MCF 10A (cell line): ENCODE measurements around the gene C6orf62. TPM values are rescaled to one million over a fixed set of nuclear protein-coding genes. Genes with fewer than 3 reads are reported as not detected.

Experiments
- BruUV-seq: library from RNA; stranded (reverse); fragments of 400-500 nt; replicated peaks from 2 replicates; lab custom pipeline; 2021; lab: Mats Ljungman, UMichigan
- CTCF ChIA-PET: fragments of 300-600 bp; sonication (Branson Sonifier 250); formaldehyde crosslinking; extraction: SDS; loops from one replicate; lab custom pipeline; 2021; ENCODE audit warnings: antibody characterized with exemption, inconsistent platforms; lab: Yijun Ruan, JAX
- POLR2A ChIA-PET: fragments of 300-600, 350-650 bp; sonication (Branson Sonifier 250); formaldehyde crosslinking; extraction: SDS; loops from one replicate; lab custom pipeline; 2020; ENCODE audit warnings: antibody characterized with exemption, inconsistent platforms; lab: Yijun Ruan, JAX
- DNase-seq: peaks from one replicate; pipeline ENCODE4 v3.0.0-alpha.2; 2018; ENCODE audit not compliant: unreplicated experiment
- H3K27ac Mint-ChIP-seq: one replicate; pipeline ENCODE4 v1.8.0; 2022; ENCODE audit warnings: mild to moderate bottlenecking, low read depth, mixed read lengths; ENCODE audit not compliant: unreplicated experiment
- H3K27me3 Mint-ChIP-seq: one replicate; pipeline ENCODE4 v1.8.0; 2022; ENCODE audit warnings: mixed read lengths; ENCODE audit not compliant: insufficient read depth, unreplicated experiment
- H3K36me3 Mint-ChIP-seq: one replicate; pipeline ENCODE4 v1.8.0; 2022; ENCODE audit warnings: mild to moderate bottlenecking, moderate library complexity, mixed read lengths; ENCODE audit not compliant: insufficient read depth, unreplicated experiment
- H3K4me1 Mint-ChIP-seq: one replicate; pipeline ENCODE4 v1.8.0; 2022; ENCODE audit warnings: mixed read lengths; ENCODE audit not compliant: insufficient read depth, unreplicated experiment
- H3K4me3 Mint-ChIP-seq: one replicate; pipeline ENCODE4 v1.8.0; 2022; ENCODE audit warnings: mild to moderate bottlenecking, moderate library complexity, mixed read lengths; ENCODE audit not compliant: unreplicated experiment
- H3K9me3 Mint-ChIP-seq: one replicate; pipeline ENCODE4 v1.8.0; 2022; ENCODE audit warnings: mixed read lengths; ENCODE audit not compliant: unreplicated experiment
- intact Hi-C: fragments of 100-400 bp; cut with micrococcal nuclease; formaldehyde crosslinking; loops from 2 replicates; pipeline ENCODE4 v1.14.1; 2022
- total RNA-seq: library from RNA; stranded (reverse); gene quantifications from 2 replicates; pipeline ENCODE4 v1.2.3, GENCODE V29; 2022
- TF ChIP-seq, protein P1 (sequence below): fragments of 200-600 bp; IDR thresholded peaks from one replicate; pipeline ENCODE4 v1.8.0; 2022; ENCODE audit warnings: antibody characterized with exemption, mild to moderate bottlenecking; ENCODE audit not compliant: unreplicated experiment

Gene C6orf62
- total RNA-seq, 1 experiment from 2014 or later, result 96.2 TPM

DNA sequence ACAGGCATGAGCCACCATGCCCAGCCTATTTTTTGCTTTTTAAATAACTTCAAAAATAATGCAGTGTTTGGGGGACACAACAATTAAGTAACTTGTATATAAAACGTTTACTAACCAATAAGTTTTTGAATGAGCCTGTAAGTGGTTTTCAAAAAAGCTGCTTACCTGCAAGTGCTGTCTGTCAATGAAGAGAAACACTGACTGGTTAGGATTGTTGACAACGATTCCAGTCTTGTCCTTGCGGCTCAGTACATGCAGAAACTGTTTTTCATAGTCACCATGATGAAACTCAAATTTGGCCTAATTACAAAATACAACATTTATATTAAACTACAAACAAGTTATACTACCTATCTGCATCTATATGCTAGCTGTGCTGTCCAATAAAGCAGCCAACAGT lies 10.3 kb downstream of the C6orf62 start:
- TF ChIP-seq, protein P1, sequence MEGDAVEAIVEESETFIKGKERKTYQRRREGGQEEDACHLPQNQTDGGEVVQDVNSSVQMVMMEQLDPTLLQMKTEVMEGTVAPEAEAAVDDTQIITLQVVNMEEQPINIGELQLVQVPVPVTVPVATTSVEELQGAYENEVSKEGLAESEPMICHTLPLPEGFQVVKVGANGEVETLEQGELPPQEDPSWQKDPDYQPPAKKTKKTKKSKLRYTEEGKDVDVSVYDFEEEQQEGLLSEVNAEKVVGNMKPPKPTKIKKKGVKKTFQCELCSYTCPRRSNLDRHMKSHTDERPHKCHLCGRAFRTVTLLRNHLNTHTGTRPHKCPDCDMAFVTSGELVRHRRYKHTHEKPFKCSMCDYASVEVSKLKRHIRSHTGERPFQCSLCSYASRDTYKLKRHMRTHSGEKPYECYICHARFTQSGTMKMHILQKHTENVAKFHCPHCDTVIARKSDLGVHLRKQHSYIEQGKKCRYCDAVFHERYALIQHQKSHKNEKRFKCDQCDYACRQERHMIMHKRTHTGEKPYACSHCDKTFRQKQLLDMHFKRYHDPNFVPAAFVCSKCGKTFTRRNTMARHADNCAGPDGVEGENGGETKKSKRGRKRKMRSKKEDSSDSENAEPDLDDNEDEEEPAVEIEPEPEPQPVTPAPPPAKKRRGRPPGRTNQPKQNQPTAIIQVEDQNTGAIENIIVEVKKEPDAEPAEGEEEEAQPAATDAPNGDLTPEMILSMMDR, result no peak
- H3K9me3 Mint-ChIP-seq, result no peaks in the 10 kb centered on the region
- intact Hi-C loops, result no loop called here
- H3K36me3 Mint-ChIP-seq, result peaks cover 100% of the 10 kb centered on the region
- no peak for DNase-seq
- H3K4me3 Mint-ChIP-seq, result no peak overlapping the region
- BruUV-seq, result no TSS peak
- peaks cover 24% of the 10 kb centered on the region for H3K4me1 Mint-ChIP-seq
- no peak overlapping the region for H3K27ac Mint-ChIP-seq
- POLR2A ChIA-PET, result interaction anchor here (0.6 to 8.3 kb wide), 7 partner anchors 9 to 848 kb away, joined by 3 to 58 read pairs (median 3); partner anchors contain the start of genes ACOT13, C6orf62 and TDP2
- CTCF ChIA-PET, result interaction anchor here (0.5 to 1.4 kb wide), 8 partner anchors 10 to 338 kb away, joined by 3 to 7 read pairs (median 3); no protein-coding TSS in a partner anchor
- no peaks in the 10 kb centered on the region for H3K27me3 Mint-ChIP-seq

DNA sequence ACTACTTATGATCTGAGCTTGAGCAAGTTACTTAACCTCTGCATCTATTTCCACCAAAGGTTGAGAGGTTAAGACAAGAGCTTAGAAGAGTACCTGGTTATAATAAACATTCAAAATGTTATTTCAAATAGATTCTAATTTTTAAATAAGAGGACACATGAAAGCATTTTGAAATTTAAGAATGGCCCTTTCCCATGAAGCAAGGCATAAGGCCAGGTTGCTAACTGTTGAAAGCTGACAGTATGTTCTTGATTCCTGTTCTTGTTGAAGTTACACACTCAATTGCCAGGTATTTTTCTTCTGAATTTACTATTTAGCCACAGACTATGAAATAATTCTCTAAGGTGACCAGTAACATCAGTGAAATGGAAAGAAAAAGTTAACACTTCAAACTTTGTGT lies 14.5 kb downstream of the C6orf62 start:
- no peak for DNase-seq
- POLR2A ChIA-PET, result interaction anchor here (0.6 to 8.3 kb wide), 8 partner anchors 10 to 314 kb away, joined by 3 to 58 read pairs (median 5); partner anchors contain the start of genes ACOT13, C6orf62 and TDP2
- intact Hi-C loops, result no loop called here
- H3K4me3 Mint-ChIP-seq, result no peak overlapping the region
- H3K9me3 Mint-ChIP-seq, result no peaks in the 10 kb centered on the region
- BruUV-seq, result no TSS peak
- H3K27ac Mint-ChIP-seq, result no peak overlapping the region
- TF ChIP-seq, protein P1, result no peak
- peaks cover 15% of the 10 kb centered on the region for H3K4me1 Mint-ChIP-seq
- no peaks in the 10 kb centered on the region for H3K27me3 Mint-ChIP-seq
- peaks cover 96% of the 10 kb centered on the region for H3K36me3 Mint-ChIP-seq
- CTCF ChIA-PET, result interaction anchor here (0.6 to 2.9 kb wide), 6 partner anchors 8 to 128 kb away, joined by 3 to 18 read pairs (median 6); no protein-coding TSS in a partner anchor

DNA sequence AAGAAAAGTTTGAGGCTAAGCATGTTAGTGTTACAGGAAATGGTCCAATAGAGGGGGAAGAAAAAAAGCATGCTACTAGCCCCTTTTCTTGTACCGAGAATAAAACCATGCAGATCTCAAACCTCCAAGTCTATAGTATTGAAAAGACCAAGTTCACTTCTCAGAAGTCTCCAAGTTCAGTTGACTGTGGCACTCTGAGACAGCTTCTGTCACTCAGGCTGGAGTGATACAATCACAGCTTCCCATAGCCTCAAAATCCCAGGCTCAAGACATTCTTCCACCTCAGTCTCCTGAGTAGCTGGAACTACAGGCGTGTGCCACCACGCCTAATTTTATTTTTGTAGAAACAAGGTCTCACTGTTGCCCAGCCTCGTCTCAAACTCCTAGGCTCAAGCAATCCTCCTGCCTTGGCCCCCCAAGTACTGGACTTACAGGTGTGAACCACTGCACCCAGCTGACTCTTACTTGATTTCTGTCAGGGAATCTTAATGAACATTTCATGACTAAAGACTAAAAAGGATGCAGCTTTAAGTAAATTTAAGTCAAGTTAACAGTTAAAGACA lies 16.2 kb downstream of the C6orf62 start:
- intact Hi-C loops, result no loop called here
- ChIA-PET POLR2A (interaction anchor here (1.0 to 2.7 kb wide), 6 partner anchors 12 to 315 kb away, joined by 3 to 14 read pairs (median 6); partner anchors contain the start of genes C6orf62 and GMNN), CTCF (interaction anchor here (0.7 to 2.2 kb wide), 4 partner anchors 10 to 178 kb away, joined by 3 to 11 read pairs (median 4); no protein-coding TSS in a partner anchor)
- H3K4me3 Mint-ChIP-seq, result no peak overlapping the region
- peak overlapping the region; percentile 33 for H3K27ac Mint-ChIP-seq
- H3K9me3 Mint-ChIP-seq, result no peaks in the 10 kb centered on the region
- no TSS peak for BruUV-seq
- no peak for DNase-seq
- peaks cover 87% of the 10 kb centered on the region for H3K36me3 Mint-ChIP-seq
- H3K4me1 Mint-ChIP-seq, result peaks cover 15% of the 10 kb centered on the region
- TF ChIP-seq, protein P1, result no peak
- no peaks in the 10 kb centered on the region for H3K27me3 Mint-ChIP-seq
